Motor neuron (in vitro differentiated cells): Measurements from ENCODE around the gene TBXAS1. TPM values are rescaled to one million over a fixed set of nuclear protein-coding genes. Genes with fewer than 3 reads are reported as not detected.

Experiments used
- ATAC-seq, 8 experiments: fragments of 200-7000 bp; cut with Tn5 transposase; replicated peaks in 6 of 8; 2 replicates each; pipeline ENCODE4 v1.8.0; 2021; ENCODE audit warnings: mild to moderate bottlenecking in 8 of 8, moderate library complexity in 8 of 8
- H3K27ac ChIP-seq, 2 donors: fragments of 250-450 bp; sonication (Bioruptor Pico); 2 replicates each; pipeline ENCODE4 v1.9.0; 2021; ENCODE audit warnings: antibody characterized with exemption in 2 of 2, mild to moderate bottlenecking in 2 of 2, moderate library complexity in 1 of 2
- H3K4me1 ChIP-seq, 2 donors: fragments of 250-450 bp; sonication (Bioruptor Pico); replicated peaks in 1 of 2; 2 replicates each; pipeline ENCODE4 v1.6.1; 2021; ENCODE audit warnings: antibody characterized with exemption in 2 of 2, mild to moderate bottlenecking in 2 of 2, moderate library complexity in 1 of 2
- H3K4me3 ChIP-seq, 5 donors: fragments of 250-450 bp; sonication (Bioruptor Pico); 2 replicates each; pipeline ENCODE4 v1.9.0; 2021; ENCODE audit warnings: antibody characterized with exemption in 5 of 5, mild to moderate bottlenecking in 5 of 5, moderate library complexity in 4 of 5
- WGBS, 10 experiments: fragments of 450-650 bp; shearing (Covaris generic); methylation state at CpG; one replicate each; pipeline ENCODE4 v1.0.0; 2022; 5-methylcytosine and 5-hydroxymethylcytosine counted together
- in situ Hi-C, 9 experiments: fragments of 400-800 bp; cut with MboI; loops; one replicate each; pipeline ENCODE4 v1.15.0; 2021; ENCODE audit warnings: low sequenced_read_pairs in 9 of 9, low pct_unique_long_range_greater_than_20kb in 2 of 9; ENCODE audit not compliant: unreplicated experiment in 9 of 9
- total RNA-seq, 8 experiments: library from RNA; unstranded; fragments of 300-600 nt; gene quantifications; 2 replicates each; pipeline versions ENCODE4 v1.2.3 to v1.2.4, GENCODE V29; 2022

TBXAS1 gene
- total RNA-seq, 8 experiments from 2014 or later: 0.31 to 2.5 (median 0.46) TPM

DNA sequence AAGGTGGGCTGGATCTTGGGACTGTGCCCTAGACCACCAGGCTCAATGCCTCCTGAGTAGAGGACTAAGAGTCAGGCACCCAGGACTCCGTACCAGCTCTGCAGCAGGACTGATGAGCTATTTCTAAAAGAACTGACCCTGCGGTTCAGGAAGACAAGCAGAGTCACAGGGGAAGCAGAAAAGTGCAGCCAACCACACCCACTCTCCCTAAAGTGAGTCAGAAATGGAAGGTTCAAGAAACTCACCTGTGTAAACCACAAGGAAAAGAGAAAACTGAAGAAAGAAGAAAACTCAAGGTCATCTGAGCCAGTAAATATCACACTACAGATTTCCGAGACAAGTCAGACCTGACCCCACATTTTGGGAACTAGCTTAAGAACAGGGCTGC is 231.2 kb downstream of the TBXAS1 start:
- 85 to 100% (median 95%) methylated on average over 1 to 3 of the region's 3 CpGs; no CpG with 5 or more reads in 4 of the 10 experiments for WGBS, 10 experiments
- no peak for ATAC-seq
- Histone ChIP-seq H3K27ac (no peak overlapping the region), H3K4me1 (no peaks in the 10 kb centered on the region), H3K4me3 (no peak overlapping the region)
- in situ Hi-C loops: loop anchor here in 1 of 9 experiments (25.0 kb wide), 1 partner anchor 252 kb away; no protein-coding TSS in a partner anchor

DNA sequence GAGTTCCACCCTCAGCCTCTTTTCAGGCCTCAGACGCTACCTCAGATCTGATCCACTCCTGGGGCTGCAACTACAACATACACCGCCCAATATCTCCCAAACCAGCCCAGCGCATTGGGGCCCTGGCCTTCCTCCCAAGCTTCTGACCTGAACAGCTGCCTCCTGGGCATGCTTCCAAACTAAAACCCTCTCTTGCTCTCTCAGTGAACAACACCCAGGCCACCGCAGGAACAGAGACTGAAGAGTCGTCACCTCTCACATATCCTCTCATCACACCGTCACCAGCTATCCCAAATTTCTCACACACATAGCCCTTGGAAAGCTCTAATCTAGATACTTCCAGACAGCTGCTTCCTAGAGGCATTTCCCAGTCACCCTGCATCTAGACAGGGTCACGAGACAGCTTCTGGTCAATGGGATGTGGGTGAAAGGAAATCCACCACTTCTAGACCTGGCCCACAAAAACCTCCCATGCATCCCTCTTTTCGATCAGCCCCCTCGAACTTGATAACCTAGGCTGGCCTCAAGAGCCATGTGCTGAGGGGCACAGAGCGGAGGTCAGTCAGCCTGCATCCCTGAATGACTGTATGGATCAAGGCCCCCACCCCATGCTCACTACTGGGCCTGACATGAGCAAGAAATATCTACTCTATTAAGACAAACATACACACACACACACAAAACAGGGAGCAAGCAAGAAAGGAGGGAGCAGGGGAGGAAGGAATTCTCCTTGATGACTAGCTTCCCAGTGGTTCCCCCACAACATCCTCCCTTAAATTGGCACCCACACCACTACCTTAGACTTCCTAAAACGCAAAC is 231.9 kb downstream of the TBXAS1 start:
- whole genome bisulfite sequencing, 10 experiments: 83 to 100% (median 98%) methylated on average over 1 to 7 of the region's 11 CpGs
- in situ Hi-C loops: loop anchor here in 1 of 9 experiments (25.0 kb wide), 1 partner anchor 251 kb away; no protein-coding TSS in a partner anchor
- peak in 1 of 8 experiments; percentile 1 for ATAC-seq
- Histone ChIP-seq H3K4me1 (no peaks in the 10 kb centered on the region), H3K4me3 (no peak overlapping the region), H3K27ac (no peak overlapping the region)

DNA sequence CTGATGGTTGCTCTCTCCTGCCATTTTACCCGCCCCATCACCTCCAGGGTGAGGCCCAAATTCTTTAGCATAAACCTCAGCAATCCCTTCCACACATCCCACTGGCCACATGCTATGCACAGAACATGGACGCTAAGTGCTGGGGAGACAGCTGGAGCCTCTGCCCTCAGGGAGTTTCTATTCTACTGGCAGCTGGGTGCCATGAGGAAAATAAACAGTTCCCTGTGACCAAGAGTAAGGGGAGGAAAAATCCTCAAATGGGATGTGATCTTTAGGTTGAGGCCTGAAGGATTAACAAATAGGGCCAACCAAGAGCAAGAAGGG is 232.5 kb downstream of the TBXAS1 start:
- Histone ChIP-seq H3K4me3 (no peak overlapping the region), H3K27ac (no peak overlapping the region), H3K4me1 (no peaks in the 10 kb centered on the region)
- in situ Hi-C loops: loop anchor here in 1 of 9 experiments (25.0 kb wide), 1 partner anchor 251 kb away; no protein-coding TSS in a partner anchor
- WGBS, 10 experiments: 100% methylated on average over 1 of the region's 2 CpGs; no CpG with 5 or more reads in 7 of the 10 experiments
- ATAC-seq: no peak

DNA sequence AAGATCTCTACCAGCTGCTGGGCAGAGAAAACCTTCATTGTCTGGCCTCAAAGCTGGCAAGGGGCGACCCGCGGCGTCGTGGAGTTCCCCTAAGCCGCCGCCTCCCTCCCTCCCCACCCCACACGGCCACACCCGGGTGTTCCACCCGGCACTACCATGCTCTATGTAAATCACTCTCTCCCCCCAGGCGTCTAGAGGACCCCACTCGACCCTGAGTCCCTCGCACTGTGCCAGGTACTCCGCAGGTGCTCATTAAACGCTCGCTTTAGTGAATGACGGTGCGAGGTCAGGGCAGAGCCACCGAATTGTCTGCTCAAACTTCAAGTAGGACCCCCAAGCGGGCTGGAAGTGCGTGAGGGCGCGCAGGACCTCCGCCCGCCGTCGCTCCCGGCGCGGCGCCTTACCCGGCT is 233.1 kb downstream of the TBXAS1 start:
- WGBS, 10 experiments: no CpG with 5 or more reads among the region's 32 CpGs
- Histone ChIP-seq H3K4me3 (peak overlapping the region; percentile 33 to 51 (median 37)), H3K27ac (no peak overlapping the region), H3K4me1 (no peaks in the 10 kb centered on the region)
- peak in 4 of 8 experiments; percentile 3 to 27 (median 14) for ATAC-seq
- in situ Hi-C loops: loop anchor here in 1 of 9 experiments (25.0 kb wide), 1 partner anchor 250 kb away; no protein-coding TSS in a partner anchor

DNA sequence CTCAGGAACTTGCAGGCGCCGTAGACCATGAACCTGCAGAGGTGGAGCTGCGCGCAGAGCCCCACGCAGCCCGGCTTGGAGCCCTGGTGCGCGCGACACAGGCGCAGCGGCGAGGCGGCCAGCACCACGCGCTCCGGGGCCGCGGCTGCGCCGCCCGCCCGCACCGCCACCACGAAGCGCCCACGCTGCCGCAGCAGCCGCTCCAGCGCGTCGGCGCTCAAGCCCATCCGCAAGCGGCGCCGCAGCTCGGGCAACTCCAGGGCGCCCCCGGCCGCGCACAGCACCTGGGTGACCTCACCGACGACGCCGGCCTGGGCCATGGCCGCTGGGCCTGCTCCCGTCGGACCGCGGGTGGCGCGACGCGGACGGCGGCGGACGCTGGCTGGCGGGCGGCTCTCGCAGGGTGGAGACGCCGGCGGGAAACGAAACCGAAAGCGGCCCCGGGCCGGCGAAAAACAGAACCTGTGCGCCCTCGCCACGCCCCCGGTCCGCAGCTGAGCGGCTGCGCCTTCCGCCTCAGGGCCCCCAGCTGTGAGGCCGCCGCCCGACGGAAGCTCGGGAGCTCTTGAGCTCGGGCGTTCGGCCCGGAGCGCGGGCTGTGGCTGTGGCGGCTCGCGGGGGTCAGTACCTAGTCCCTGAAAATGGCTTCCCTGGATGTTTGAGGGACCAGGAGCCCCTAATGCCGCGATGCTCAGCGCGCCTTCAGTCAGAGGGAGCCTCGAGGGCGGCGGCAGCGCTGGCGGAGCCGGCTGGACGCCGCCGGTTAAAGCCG is 233.7 kb downstream of the TBXAS1 start, which contains the start of gene PARP12:
Gene PARP12, minus strand, starts transcription at position 424 of the 772 bp plus-strand sequence. Its CDS starts 104 bp downstream, at position 320.
- 0% methylated on average over 25 of the region's 106 CpGs; no CpG with 5 or more reads in 9 of the 10 experiments for WGBS, 10 experiments
- peak; percentile 76 to 91 (median 88) for ATAC-seq
- Histone ChIP-seq H3K27ac (no peak within 1 kb of the TSS), H3K4me1 (no peaks in the 10 kb centered on the region), H3K4me3 (peak within 1 kb of the TSS; percentile 33 to 51 (median 37))
- in situ Hi-C loops: loop anchor here in 1 of 9 experiments (25.0 kb wide), 1 partner anchor 250 kb away; no protein-coding TSS in a partner anchor

DNA sequence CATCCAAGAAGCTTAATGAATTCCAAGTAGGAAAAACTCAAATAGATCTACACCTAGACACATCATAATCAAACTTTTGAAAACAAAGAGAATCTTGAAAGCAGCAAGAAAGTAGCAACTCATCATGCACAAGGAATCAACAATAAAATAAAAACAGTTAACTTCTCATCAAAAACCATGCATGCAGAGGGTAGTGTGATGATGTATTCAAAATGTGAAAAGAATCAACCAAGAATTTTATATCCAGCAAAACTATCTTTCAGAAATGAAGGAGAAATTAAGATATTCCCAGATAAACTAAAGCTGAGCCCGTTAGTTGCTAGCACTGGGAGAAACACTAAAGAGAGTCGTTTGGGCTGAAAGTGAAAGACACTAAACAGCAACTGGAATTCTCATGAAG is 238.0 kb downstream of the TBXAS1 start:
- in situ Hi-C loops: loop anchor here in 1 of 9 experiments (25.0 kb wide), 1 partner anchor 245 kb away; no protein-coding TSS in a partner anchor
- H3K4me3 ChIP-seq: no peak overlapping the region
- no peaks in the 10 kb centered on the region for H3K4me1 ChIP-seq
- H3K27ac ChIP-seq: no peak overlapping the region
- ATAC-seq: no peak
- 0 to 88% (median 67%) methylated on average over 2 of the region's 2 CpGs; no CpG with 5 or more reads in 1 of the 10 experiments for WGBS, 10 experiments

DNA sequence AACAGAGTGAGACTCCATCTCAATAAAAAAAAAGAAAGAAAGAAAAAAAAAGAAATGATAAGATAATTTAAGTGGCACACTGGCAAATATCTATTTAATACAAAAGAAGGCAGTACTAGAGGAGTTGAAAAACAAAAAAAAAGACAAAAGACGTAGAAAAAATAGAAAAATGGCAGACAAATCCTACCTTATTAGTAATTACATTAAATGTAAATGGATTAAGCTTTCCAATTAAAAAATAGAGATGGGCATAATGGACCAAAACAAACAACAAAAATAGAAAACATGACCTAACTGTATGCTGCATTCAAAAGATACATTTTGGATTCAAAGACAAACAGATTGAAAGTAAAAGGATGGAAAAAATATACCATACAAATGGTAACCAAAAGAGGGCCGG is 239.0 kb downstream of the TBXAS1 start:
- Histone ChIP-seq H3K27ac (no peak overlapping the region), H3K4me3 (no peak overlapping the region), H3K4me1 (no peaks in the 10 kb centered on the region)
- WGBS, 10 experiments: 3 to 100% (median 57%) methylated on average over 1 to 2 of the region's 2 CpGs
- in situ Hi-C loops: loop anchor here in 1 of 9 experiments (25.0 kb wide), 1 partner anchor 244 kb away; no protein-coding TSS in a partner anchor
- ATAC-seq: no peak

DNA sequence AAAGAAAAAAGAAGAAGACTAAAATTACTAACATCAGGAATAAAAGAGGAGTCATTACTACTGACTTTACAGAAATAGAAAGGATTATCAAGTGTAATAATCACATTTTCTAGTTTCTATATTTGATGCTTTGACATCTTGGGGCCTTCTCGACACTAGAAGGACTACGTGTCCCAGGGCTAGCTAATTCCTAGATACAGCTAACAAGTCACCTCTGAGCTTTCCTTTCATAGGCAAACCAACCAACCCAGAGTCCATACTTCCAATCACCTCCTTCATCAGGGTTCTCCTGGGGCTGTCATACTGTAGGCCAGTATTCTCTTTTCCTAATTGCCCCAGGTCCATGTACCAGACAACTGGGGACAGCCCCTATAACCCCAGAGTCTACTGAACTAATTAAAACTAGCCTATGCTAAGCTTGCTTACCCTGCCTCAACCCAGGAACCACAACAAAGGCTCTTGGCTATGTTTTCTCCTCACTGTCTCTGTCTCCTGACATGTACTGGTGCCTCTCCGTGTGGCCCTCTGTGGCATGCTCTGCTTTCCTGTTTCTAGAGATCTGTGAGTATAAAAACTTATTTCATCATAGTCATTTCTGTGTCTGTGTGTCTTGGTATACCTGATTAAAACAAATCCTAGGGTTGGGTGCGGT is 240.4 kb downstream of the TBXAS1 start:
- Histone ChIP-seq H3K4me3 (no peak overlapping the region), H3K4me1 (no peaks in the 10 kb centered on the region), H3K27ac (no peak overlapping the region)
- ATAC-seq: no peak
- in situ Hi-C loops: loop anchor here in 1 of 9 experiments (25.0 kb wide), 1 partner anchor 243 kb away; no protein-coding TSS in a partner anchor
- 52 to 100% (median 89%) methylated on average over 1 to 4 of the region's 4 CpGs for WGBS, 10 experiments

Other genes with a start within 250 kb of the TBXAS1 start
- gene HIPK2, start 51.3 kb upstream of the TBXAS1 start, total RNA-seq: 10 to 100 TPM in 5 of 8 experiments, 1 to 10 TPM in 3; 2.0 to 34.9 (median 15.8) TPM
- 10 to 100 TPM in 3 of 8 experiments, 1 to 10 TPM in 4, under 1 TPM in 1; 0.43 to 46.9 (median 5.7) TPM for gene PARP12, start 233.7 kb downstream of the TBXAS1 start, total RNA-seq